H1 (cell line): ENCODE data around the gene TRIM67. TPM values are rescaled to one million over a fixed set of nuclear protein-coding genes. Genes with fewer than 3 reads are reported as not detected.
A peak's percentile ranks its signal among the peaks of the same experiment; 100 is the strongest.

ENCODE experiments used
- CTCF ChIA-PET: fragments of 300-600 bp; sonication (Branson Sonifier 250); formaldehyde crosslinking; loops from one replicate; lab custom pipeline; 2021; ENCODE audit not compliant: partially characterized antibody; lab: Charles Lee
- POLR2A ChIA-PET: fragments of 300-600 bp; sonication (Branson Sonifier 250); formaldehyde crosslinking; loops from one replicate; lab custom pipeline; 2021; ENCODE audit warnings: inconsistent platforms; ENCODE audit not compliant: partially characterized antibody; lab: Charles Lee
- DNase-seq, 2 experiments: peaks; one replicate each; pipeline versions ENCODE4 v3.0.0 to v3.0.0-alpha.2; 2010 to 2022; ENCODE audit warnings: low spot score in 2 of 2, low read depth in 1 of 2, mixed read lengths in 1 of 2
- FAIRE-seq: peaks from 2 replicates; lab custom pipeline; 2011; peaks lifted over from hg19 to GRCh38; lab: Jason Lieb, UNC
- H2AFZ ChIP-seq: 2 replicates; pipeline ENCODE4 v1.8.1; 2012; ENCODE audit warnings: low read length, inconsistent platforms
- H2AK5ac ChIP-seq: 2 replicates; pipeline ENCODE4 v1.6.1; 2013; ENCODE audit warnings: low read depth, low read length
- H2BK120ac ChIP-seq: replicated peaks from 2 replicates; pipeline ENCODE3; 2013; ENCODE audit warnings: low read depth, low read length, inconsistent platforms
- H2BK12ac ChIP-seq: 2 replicates; pipeline ENCODE4 v1.6.1; 2013; ENCODE audit warnings: low read depth, low read length
- H2BK15ac ChIP-seq: 2 replicates; pipeline ENCODE4 v1.6.1; 2013; ENCODE audit warnings: low read length
- H2BK20ac ChIP-seq: 2 replicates; pipeline ENCODE4 v1.6.1; 2013; ENCODE audit warnings: low read length
- H2BK5ac ChIP-seq: 2 replicates; pipeline ENCODE4 v1.6.1; 2013; ENCODE audit warnings: low read depth, low read length
- H3K14ac ChIP-seq: 2 replicates; pipeline ENCODE4 v1.6.1; 2013; ENCODE audit warnings: inconsistent platforms; ENCODE audit not compliant: insufficient read length
- H3K18ac ChIP-seq: 2 replicates; pipeline ENCODE4 v1.6.1; 2013; ENCODE audit warnings: low read length; ENCODE audit errors: extremely low read depth
- H3K23ac ChIP-seq: 2 replicates; pipeline ENCODE4 v1.6.1; 2013; ENCODE audit warnings: inconsistent platforms; ENCODE audit not compliant: insufficient read length
- H3K23me2 ChIP-seq: 2 replicates; pipeline ENCODE4 v1.6.1; 2013; ENCODE audit warnings: low read depth, low read length
- H3K27ac ChIP-seq: 2 replicates; pipeline ENCODE4 v1.6.1; 2011; ENCODE audit warnings: low read depth, low read length, inconsistent platforms
- H3K27me3 ChIP-seq, 4 experiments: replicated peaks in 1 of 4; 1 replicate in 1 of 4; 2 replicates in 3 of 4; pipeline versions ENCODE4 v1.6.1 to v1.8.1; 2011 to 2013; ENCODE audit warnings: low read length in 3 of 4, mild to moderate bottlenecking in 3 of 4, inconsistent platforms in 2 of 4, mixed read lengths in 2 of 4, moderate library complexity in 1 of 4; ENCODE audit not compliant: control insufficient read depth in 3 of 4, insufficient read depth in 3 of 4; ENCODE audit errors: extremely low read depth in 1 of 4
- H3K36me3 ChIP-seq, 4 experiments: 2 replicates each; pipeline versions ENCODE4 v1.6.1 to v1.8.1; 2011 to 2013; ENCODE audit warnings: mild to moderate bottlenecking in 4 of 4, low read length in 3 of 4, moderate library complexity in 2 of 4, control low read depth in 1 of 4, inconsistent platforms in 1 of 4; ENCODE audit not compliant: insufficient read depth in 4 of 4, control insufficient read depth in 2 of 4
- H3K4ac ChIP-seq: replicated peaks from 2 replicates; pipeline ENCODE3; 2013; ENCODE audit warnings: low read length, low read depth, mixed read lengths, inconsistent platforms; ENCODE audit not compliant: insufficient read length
- H3K4me1 ChIP-seq, 4 experiments: replicated peaks in 1 of 4; 1 replicate in 1 of 4; 2 replicates in 3 of 4; pipeline versions ENCODE4 v1.6.1 to v1.8.1; 2011 to 2013; ENCODE audit warnings: low read length in 3 of 4, inconsistent platforms in 2 of 4, mixed read lengths in 1 of 4; ENCODE audit not compliant: insufficient read depth in 4 of 4, control insufficient read depth in 3 of 4
- H3K4me2 ChIP-seq, 2 experiments: 2 replicates each; pipeline versions ENCODE4 v1.6.1 to v1.8.1; 2011 to 2013; ENCODE audit warnings: low read depth in 2 of 2, low read length in 2 of 2, control low read depth in 1 of 2, inconsistent platforms in 1 of 2, mild to moderate bottlenecking in 1 of 2; ENCODE audit not compliant: insufficient read depth in 1 of 2
- H3K4me3 ChIP-seq, 4 experiments: fragments of 200-600, 300-600 bp in 1 of 4; sonication (generic), shearing (Covaris generic), sonication (Bioruptor Twin) in 1 of 4; 2 replicates each; pipeline versions ENCODE4 v1.5.1 to v1.8.1; 2011 to 2016; ENCODE audit warnings: low read length in 4 of 4, low read depth in 3 of 4, control low read depth in 2 of 4, inconsistent platforms in 2 of 4, mild to moderate bottlenecking in 2 of 4, mixed read lengths in 1 of 4, moderate library complexity in 1 of 4; ENCODE audit not compliant: insufficient read depth in 2 of 4; ENCODE audit errors: extremely low read depth in 1 of 4
- H3K56ac ChIP-seq: replicated peaks from 2 replicates; pipeline ENCODE3; 2013; ENCODE audit warnings: low read depth, mild to moderate bottlenecking, mixed read lengths, low read length, inconsistent platforms; ENCODE audit not compliant: insufficient read length
- H3K79me1 ChIP-seq: 2 replicates; pipeline ENCODE4 v1.6.1; 2013; ENCODE audit warnings: low read depth, low read length, control low read depth
- H3K79me2 ChIP-seq, 2 experiments: 2 replicates each; pipeline versions ENCODE4 v1.6.1 to v1.8.1; 2012 to 2013; ENCODE audit warnings: low read length in 2 of 2, mild to moderate bottlenecking in 2 of 2, inconsistent platforms in 1 of 2; ENCODE audit not compliant: insufficient read depth in 2 of 2, control insufficient read depth in 1 of 2
- H3K9ac ChIP-seq, 4 experiments: replicated peaks in 1 of 4; 1 replicate in 1 of 4; 2 replicates in 3 of 4; pipeline versions ENCODE4 v1.6.1 to v1.8.1; 2011 to 2013; ENCODE audit warnings: low read depth in 3 of 4, low read length in 3 of 4, control low read depth in 2 of 4, mild to moderate bottlenecking in 2 of 4, moderate library complexity in 2 of 4, inconsistent platforms in 1 of 4; ENCODE audit errors: extremely low read depth in 1 of 4
- H3K9me3 ChIP-seq, 2 experiments: 2 replicates each; pipeline versions ENCODE4 v1.6.1 to v1.8.1; 2012 to 2013; ENCODE audit warnings: mild to moderate bottlenecking in 2 of 2, moderate library complexity in 2 of 2, control low read depth in 1 of 2, inconsistent platforms in 1 of 2, low read depth in 1 of 2, low read length in 1 of 2, mixed read lengths in 1 of 2; ENCODE audit not compliant: insufficient read depth in 2 of 2
- H4K20me1 ChIP-seq, 2 experiments: replicated peaks in 1 of 2; 2 replicates each; pipeline versions ENCODE3 to v1.8.1; 2011 to 2013; ENCODE audit warnings: inconsistent platforms in 2 of 2, low read length in 2 of 2, mild to moderate bottlenecking in 1 of 2; ENCODE audit not compliant: insufficient read depth in 2 of 2, control insufficient read depth in 1 of 2
- H4K5ac ChIP-seq: 2 replicates; pipeline ENCODE4 v1.6.1; 2013; ENCODE audit warnings: low read length, low read depth, mixed read lengths, inconsistent platforms; ENCODE audit not compliant: insufficient read length
- H4K8ac ChIP-seq: 2 replicates; pipeline ENCODE4 v1.8.0; 2013; ENCODE audit warnings: mild to moderate bottlenecking, moderate library complexity, low read length, inconsistent platforms; ENCODE audit not compliant: insufficient read depth; ENCODE audit errors: extremely low read depth
- H4K91ac ChIP-seq: replicated peaks from 2 replicates; pipeline ENCODE3; 2013; ENCODE audit warnings: low read length, mixed read lengths, inconsistent platforms; ENCODE audit not compliant: insufficient read length
- CHD2 ChIP-seq: IDR thresholded peaks from 2 replicates; pipeline ENCODE4 v1.6.1; 2012; ENCODE audit warnings: low read length, improper control_type of control experiment
- CREB1 ChIP-seq: IDR thresholded peaks from 2 replicates; pipeline ENCODE4 v1.6.1; 2012; ENCODE audit warnings: inconsistent platforms
- CTBP2 ChIP-seq: IDR thresholded peaks from 2 replicates; pipeline ENCODE4 v1.7.0; 2011; ENCODE audit warnings: borderline replicate concordance, mild to moderate bottlenecking, moderate library complexity, mixed read lengths, low read length; ENCODE audit not compliant: insufficient read depth, insufficient read length
- EZH2 ChIP-seq: fragments of 200-600 bp; sonication (generic); IDR thresholded peaks from 2 replicates; pipeline ENCODE4 v1.7.1; 2012; ENCODE audit warnings: low read depth, mild to moderate bottlenecking, moderate library complexity, low read length, inconsistent platforms; ENCODE audit not compliant: severe bottlenecking
- FOSL1 ChIP-seq: IDR thresholded peaks from 2 replicates; pipeline ENCODE4 v1.6.1; 2011; ENCODE audit warnings: mild to moderate bottlenecking, low read depth, low read length, moderate library complexity; ENCODE audit not compliant: insufficient read depth
- JUN ChIP-seq: IDR thresholded peaks from 2 replicates; pipeline ENCODE4 v1.6.1; 2011; ENCODE audit warnings: low read depth, mild to moderate bottlenecking, improper control_type of control experiment, low read length
- KDM4A ChIP-seq: IDR thresholded peaks from one replicate; pipeline ENCODE4 v1.7.1; 2012; ENCODE audit warnings: low read depth, mild to moderate bottlenecking, moderate library complexity, low read length, inconsistent platforms; ENCODE audit not compliant: severe bottlenecking
- NANOG ChIP-seq: IDR thresholded peaks from 2 replicates; pipeline ENCODE4 v1.6.1; 2011; ENCODE audit warnings: low read length, low read depth, mild to moderate bottlenecking, inconsistent platforms; ENCODE audit not compliant: insufficient read depth, poor library complexity, severe bottlenecking
- RNF2 ChIP-seq: fragments of 200-900, 300-1000 bp; sonication (generic); IDR thresholded peaks from 2 replicates; pipeline ENCODE4 v1.7.1; 2016; ENCODE audit warnings: borderline replicate concordance, low read depth, mild to moderate bottlenecking, antibody characterized with exemption, low read length; ENCODE audit not compliant: poor library complexity, severe bottlenecking; ENCODE audit errors: missing control alignments
- SIN3A ChIP-seq, 2 experiments: IDR thresholded peaks in 1 of 2; conservative IDR thresholded peaks in 1 of 2; 2 replicates each; pipeline ENCODE4 v1.6.1; 2011 to 2012; ENCODE audit warnings: low read length in 2 of 2, improper control_type of control experiment in 1 of 2, low read depth in 1 of 2, mild to moderate bottlenecking in 1 of 2
- WGBS, 2 experiments: shearing (Covaris generic) in 1 of 2; methylation state at CpG; one replicate each; pipeline versions ENCODE4 v1.1.6 to v1.1.7; 2013 to 2015; ENCODE audit warnings: low lambda C conversion rate in 2 of 2, mixed read lengths in 2 of 2, inconsistent platforms in 1 of 2, low coverage in 1 of 2, missing lambda C conversion rate in 1 of 2; ENCODE audit not compliant: insufficient replicate concordance in 2 of 2, insufficient coverage in 1 of 2, insufficient read length in 1 of 2; ENCODE audit errors: extremely low coverage in 1 of 2, missing lambda C conversion rate in 1 of 2; 5-methylcytosine and 5-hydroxymethylcytosine counted together
- polyA plus RNA-seq, 7 experiments: library from polyadenylated mRNA; depleted of rRNA in 3 of 7; stranded (reverse) in 5 of 7; unstranded in 2 of 7; fragments of >200 nt in 5 of 7; fragments of 200-250 nt in 2 of 7; gene quantifications; 1 replicate in 5 of 7; 2 replicates in 1 of 7; 4 replicates in 1 of 7; pipeline versions ENCODE4 v1.2.1 to v1.2.3, GENCODE V29; 2011 to 2013; ENCODE audit warnings: missing spikeins in 2 of 7, mixed read lengths in 2 of 7
- total RNA-seq: library from RNA; stranded (reverse); fragmentation: NEBNext Ultra II Directional; extraction: Animal tissue kit (Norgen Biotek cat#: 25700); gene quantifications from 2 replicates; pipeline ENCODE4 v1.2.1, GENCODE V29; 2021

TRIM67 gene
- total and polyA plus RNA-seq, 2 of the 8 experiments (the other 6 are each of a cell fraction or from before 2014, with no cell fraction given), result under 0.01 TPM; not detected in 1

DNA sequence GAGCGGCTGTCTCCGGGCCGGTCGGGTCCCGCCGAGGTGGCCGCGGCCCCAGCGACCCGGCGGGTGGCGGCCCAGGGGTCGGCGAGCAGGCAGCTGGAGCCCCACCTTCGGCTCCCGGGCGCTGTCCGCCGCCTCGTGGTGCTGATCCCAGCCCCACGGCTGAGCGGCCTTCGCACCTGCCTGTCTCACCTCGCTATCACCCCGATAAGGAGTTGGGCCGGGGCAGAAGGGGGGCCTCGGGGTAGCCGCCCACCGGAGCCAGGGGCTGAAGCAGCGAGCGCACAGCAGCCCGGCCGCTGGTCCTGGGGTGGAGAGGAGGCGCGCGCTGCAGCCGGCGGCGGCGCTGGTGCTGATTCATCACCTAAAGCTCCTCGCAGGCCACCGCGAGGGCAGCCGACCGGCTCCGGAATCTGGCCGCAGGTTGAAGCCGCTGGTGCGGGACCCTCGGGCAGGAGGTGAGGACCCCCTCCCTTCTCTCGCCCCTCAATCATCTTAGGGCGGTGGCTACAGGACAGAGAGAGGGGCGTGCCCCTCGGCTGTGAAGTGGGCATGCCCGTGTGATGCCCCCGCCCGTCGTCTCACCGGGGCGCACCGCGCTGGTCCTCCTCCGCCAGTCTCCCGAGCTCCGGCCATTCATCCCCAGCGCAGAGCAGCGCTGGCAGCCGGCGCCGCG is 575 bp downstream of the TRIM67 start:
- H2BK20ac ChIP-seq, result no peak overlapping the region
- H3K4ac ChIP-seq, result no peak overlapping the region
- peaks cover 13% of the 10 kb centered on the region; the same call in 1 of the 2 replicates for H3K23me2 ChIP-seq
- peaks cover 0 to 8% (median 3%) of the 10 kb centered on the region in 4 experiments; a peak in 4 of 7 replicates for H3K4me1 ChIP-seq
- H3K4me2 ChIP-seq, result peak overlapping the region; percentile 81 to 88
- no peaks in the 10 kb centered on the region for H3K79me2 ChIP-seq
- H3K23ac ChIP-seq, result no peak overlapping the region
- H3K36me3 ChIP-seq, result peaks cover 0 to 11% (median 0%) of the 10 kb centered on the region in 4 experiments; a peak in 1 of 8 replicates
- no peak overlapping the region; the same call in 1 of the 2 replicates for H4K8ac ChIP-seq
- H2BK15ac ChIP-seq, result no peak overlapping the region
- POLR2A ChIA-PET, result interaction anchor here (1.3 kb wide), 1 partner anchor 185 kb away, joined by 3 read pairs; no protein-coding TSS in a partner anchor
- H3K27me3 ChIP-seq, result peaks cover 48 to 79% (median 64%) of the 10 kb centered on the region in 4 experiments
- no peak overlapping the region for H3K9ac ChIP-seq
- no peak overlapping the region for H4K91ac ChIP-seq
- CTCF ChIA-PET, result interaction anchor here (0.7 to 2.0 kb wide), 7 partner anchors 9 to 409 kb away, joined by 3 to 12 read pairs (median 3); no protein-coding TSS in a partner anchor
- peak overlapping the region; percentile 29 to 60 (median 43) for H3K4me3 ChIP-seq
- H2AK5ac ChIP-seq, result no peak overlapping the region
- no peak overlapping the region for H2BK5ac ChIP-seq
- H4K5ac ChIP-seq, result no peak overlapping the region
- no peak overlapping the region for H2BK12ac ChIP-seq
- H3K27ac ChIP-seq, result no peak overlapping the region
- DNase-seq (peak; percentile 34 to 84), FAIRE-seq (no peak)
- 6% methylated on average over 23 of the region's 71 CpGs; no CpG with 5 or more reads in 1 of the 2 experiments for WGBS, 2 experiments
- peaks cover 0 to 10% of the 10 kb centered on the region in 2 experiments; a peak in 2 of 4 replicates for H3K9me3 ChIP-seq
- H3K14ac ChIP-seq, result no peak overlapping the region
- H4K20me1 ChIP-seq, result peaks cover 3 to 12% of the 10 kb centered on the region in 2 experiments
- no peak overlapping the region for H3K56ac ChIP-seq
- H3K79me1 ChIP-seq, result no peaks in the 10 kb centered on the region
- no peak overlapping the region for H3K18ac ChIP-seq
- no peak overlapping the region for H2BK120ac ChIP-seq
- no peak overlapping the region for H2AFZ ChIP-seq
- peak; percentile 86 for TF ChIP-seq EZH2
- TF ChIP-seq CHD2, result no peak
- no peak for TF ChIP-seq NANOG
- TF ChIP-seq SIN3A (conservative IDR thresholded peaks at IDR 0.05 in 1 of 2, IDR thresholded peaks at IDR 0.05 in 1 of 2; ENCODE audit: low read depth in 1 of 2, low read length in 2 of 2), result peak; percentile 85 to 89; a peak in 3 of 4 replicates
- TF ChIP-seq FOSL1, result no peak
- TF ChIP-seq RNF2, result no peak
- peak; percentile 88 for TF ChIP-seq KDM4A
- no peak for TF ChIP-seq CREB1
- peak; percentile 47 for TF ChIP-seq CTBP2
- no peak for TF ChIP-seq JUN
